AG04449 (cell line): Measurements from ENCODE around the gene C19orf25.

Experiments
- CTCF ChIA-PET: fragments of 350-600 bp; formaldehyde crosslinking; extraction: SDS; loops from one replicate; lab custom pipeline; 2021; ENCODE audit warnings: antibody characterized with exemption; lab: Yijun Ruan, JAX
- POLR2A ChIA-PET: fragments of 400-600, 350-600 bp; formaldehyde crosslinking; extraction: SDS; loops from one replicate; lab custom pipeline; 2020; ENCODE audit warnings: antibody characterized with exemption, inconsistent platforms; lab: Yijun Ruan, JAX
- DNase-seq: peaks from one replicate; pipeline ENCODE4 v3.0.0-alpha.2; 2010; ENCODE audit warnings: low read depth, low spot score
- H3K4me3 ChIP-seq: 2 replicates; pipeline ENCODE4 v1.5.1; 2011; ENCODE audit warnings: low read depth, mild to moderate bottlenecking, control low read depth, low read length
- TF ChIP-seq, protein P1 (sequence below): IDR thresholded peaks from one replicate; pipeline ENCODE4 v1.5.1; 2011; ENCODE audit warnings: mild to moderate bottlenecking, moderate library complexity, low read length, control low read depth, inconsistent platforms; ENCODE audit not compliant: insufficient read depth; ENCODE audit errors: missing control alignments

C19orf25 gene

DNA sequence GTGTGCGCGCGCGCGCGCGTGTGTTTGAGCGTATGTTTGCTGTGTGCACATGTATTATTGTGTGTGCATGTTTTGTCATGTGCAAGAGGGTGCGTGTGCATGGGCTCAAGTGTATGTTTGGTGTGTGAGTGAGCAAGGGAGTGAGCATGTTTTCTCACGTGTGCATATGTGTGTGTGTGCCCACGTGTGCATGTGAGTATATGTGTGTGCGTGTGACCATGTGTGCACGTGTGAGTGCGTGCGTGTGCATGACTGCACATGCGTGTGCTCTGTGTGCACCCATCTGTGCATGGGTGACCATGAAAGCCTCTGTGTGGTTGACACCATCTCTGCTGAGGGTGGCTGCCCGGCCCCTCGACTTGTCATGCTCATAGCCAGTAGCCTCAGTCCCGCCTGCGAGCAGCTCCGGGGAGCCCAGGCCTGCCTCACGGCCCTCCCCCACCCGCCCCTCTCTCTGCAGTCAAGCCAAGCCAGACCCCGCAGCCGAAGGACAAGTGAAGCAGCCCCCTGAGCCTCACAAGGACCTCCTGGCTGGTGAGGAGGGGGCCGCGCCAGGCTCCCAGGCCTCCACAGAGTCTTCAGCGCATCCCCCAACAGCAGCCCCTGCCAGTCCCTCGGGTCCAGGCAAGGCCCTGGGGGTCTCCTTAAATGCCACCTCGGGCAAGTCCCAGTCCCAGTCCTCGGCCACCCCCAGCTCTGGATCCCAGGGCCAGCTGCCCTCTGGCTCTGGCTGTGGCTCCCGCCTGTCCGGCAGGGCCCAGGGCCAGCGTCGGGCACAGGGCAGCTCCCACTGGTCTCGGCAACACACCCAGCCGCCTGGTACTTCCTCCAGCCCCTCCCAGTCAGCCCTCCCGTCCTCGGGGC is 17.9 kb upstream of the C19orf25 start:
- CTCF ChIA-PET = no interaction called here
- TF ChIP-seq, protein P1, sequence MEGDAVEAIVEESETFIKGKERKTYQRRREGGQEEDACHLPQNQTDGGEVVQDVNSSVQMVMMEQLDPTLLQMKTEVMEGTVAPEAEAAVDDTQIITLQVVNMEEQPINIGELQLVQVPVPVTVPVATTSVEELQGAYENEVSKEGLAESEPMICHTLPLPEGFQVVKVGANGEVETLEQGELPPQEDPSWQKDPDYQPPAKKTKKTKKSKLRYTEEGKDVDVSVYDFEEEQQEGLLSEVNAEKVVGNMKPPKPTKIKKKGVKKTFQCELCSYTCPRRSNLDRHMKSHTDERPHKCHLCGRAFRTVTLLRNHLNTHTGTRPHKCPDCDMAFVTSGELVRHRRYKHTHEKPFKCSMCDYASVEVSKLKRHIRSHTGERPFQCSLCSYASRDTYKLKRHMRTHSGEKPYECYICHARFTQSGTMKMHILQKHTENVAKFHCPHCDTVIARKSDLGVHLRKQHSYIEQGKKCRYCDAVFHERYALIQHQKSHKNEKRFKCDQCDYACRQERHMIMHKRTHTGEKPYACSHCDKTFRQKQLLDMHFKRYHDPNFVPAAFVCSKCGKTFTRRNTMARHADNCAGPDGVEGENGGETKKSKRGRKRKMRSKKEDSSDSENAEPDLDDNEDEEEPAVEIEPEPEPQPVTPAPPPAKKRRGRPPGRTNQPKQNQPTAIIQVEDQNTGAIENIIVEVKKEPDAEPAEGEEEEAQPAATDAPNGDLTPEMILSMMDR = no peak
- H3K4me3 ChIP-seq = no peak overlapping the region
- POLR2A ChIA-PET = no interaction called here
- DNase-seq = no peak

DNA sequence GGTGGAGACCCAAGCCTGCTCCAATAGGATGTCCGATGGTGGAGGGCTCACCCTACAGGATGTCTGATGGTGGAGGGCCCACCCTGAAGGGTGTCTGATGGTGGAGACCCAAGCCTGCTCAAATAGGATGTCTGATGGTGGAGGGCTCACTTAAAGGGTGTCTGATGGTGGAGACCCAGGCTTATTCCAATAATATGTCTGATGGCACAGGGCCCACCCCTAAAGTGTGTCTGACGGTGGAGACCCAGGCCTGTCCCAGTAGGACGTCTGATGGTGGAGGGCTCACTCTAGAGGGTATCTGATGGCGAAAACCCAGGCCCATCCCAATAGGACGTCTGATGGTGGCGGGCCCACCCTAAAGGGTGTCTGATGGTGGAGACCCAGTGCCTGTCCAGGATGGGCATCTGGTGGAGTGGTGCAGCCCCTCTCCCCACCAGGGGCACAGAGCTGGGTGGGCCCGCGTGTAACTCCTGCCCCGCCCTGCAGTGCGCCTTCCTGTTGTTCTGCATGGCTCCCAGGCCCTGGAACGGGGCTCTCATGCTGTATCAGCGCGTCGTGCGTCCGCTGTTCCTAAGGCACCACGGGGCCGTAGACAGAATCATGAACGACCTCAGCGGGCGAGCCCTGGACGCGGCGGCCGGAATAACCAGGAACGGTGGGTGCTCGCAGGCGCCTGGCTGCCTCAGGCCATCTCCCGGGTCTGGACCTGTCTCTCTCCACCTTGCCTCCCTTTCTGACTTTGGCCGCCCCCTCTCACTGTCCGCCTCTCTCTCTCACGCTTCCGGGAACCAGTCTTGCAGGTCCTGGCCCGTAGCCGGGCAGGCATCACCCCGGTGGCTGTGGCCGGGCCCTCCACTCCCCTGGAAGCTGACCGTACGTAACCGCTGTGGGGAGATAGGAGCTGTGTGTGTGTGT is 17.0 kb upstream of the C19orf25 start:
- CTCF ChIA-PET = no interaction called here
- DNase-seq = no peak
- POLR2A ChIA-PET = no interaction called here
- TF ChIP-seq, protein P1 = no peak
- no peak overlapping the region for H3K4me3 ChIP-seq

DNA sequence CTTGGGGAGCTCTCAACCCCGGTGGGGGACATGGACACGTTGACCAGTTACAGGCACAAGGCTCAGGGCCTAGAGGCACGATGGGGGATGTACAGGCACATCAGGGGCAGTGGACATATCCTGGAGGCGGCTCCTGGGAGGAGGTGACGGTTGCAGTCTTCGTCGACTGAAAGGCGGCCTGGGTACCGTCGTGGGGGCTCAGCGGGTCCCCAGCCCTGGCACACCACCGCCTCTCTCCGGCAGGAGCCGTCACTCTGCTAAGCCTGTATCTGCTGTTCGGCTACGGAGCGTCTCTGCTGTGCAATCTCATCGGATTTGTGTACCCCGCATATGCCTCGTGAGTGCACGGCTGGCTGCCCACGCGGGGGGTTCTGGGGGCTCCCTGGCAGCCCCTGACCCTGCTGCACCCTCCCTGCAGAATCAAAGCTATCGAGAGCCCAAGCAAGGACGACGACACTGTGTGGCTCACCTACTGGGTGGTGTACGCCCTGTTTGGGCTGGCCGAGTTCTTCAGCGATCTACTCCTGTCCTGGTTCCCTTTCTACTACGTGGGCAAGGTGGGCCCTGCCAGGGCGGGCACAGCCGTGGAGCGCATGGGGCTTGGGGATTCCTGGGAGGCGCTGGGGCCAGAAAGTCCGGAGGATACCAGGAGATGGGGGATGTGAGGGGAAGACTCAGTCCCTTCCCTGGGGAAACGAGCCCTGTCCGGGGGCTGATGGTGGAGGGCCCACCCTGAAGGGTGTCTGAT is 16.2 kb upstream of the C19orf25 start:
- no peak overlapping the region for H3K4me3 ChIP-seq
- ChIA-PET CTCF (no interaction called here), POLR2A (no interaction called here)
- TF ChIP-seq, protein P1 = no peak
- no peak for DNase-seq

DNA sequence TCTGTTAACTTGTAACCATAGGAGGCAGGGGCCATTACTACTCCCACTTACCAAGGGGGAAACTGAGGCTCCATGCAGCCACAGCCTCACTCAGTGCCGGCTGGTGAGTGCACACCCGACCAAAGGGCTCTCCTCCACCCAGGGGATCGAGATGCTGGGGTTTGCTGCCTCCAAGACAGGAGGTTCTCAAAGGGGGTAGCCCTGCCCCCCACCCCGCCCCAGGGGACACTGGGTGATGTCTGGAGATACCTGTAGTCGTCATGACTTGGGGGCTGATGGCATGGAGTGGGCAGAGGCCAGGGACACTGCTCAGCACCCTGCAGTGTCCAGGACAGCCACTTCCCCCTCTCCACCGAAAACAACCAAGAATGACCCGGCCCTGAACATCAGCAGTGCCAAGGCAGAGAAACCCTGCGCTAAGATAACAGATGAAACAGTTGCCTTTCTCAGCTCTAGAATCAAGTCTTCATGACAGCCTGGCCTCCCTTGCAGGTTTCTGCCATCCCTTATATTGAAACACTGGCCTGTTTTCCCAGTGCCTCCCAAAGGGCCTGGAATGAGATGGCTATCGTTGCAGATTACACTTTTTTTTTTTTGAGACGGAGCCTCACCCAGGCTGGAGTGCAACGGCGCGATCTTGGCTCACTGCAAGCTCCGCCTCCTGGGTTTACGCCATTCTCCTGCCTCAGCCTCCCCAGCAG is 15.2 kb upstream of the C19orf25 start:
- TF ChIP-seq, protein P1 = no peak
- H3K4me3 ChIP-seq = no peak overlapping the region
- DNase-seq = no peak
- CTCF ChIA-PET = interaction anchor here (0.5 to 1.1 kb wide), 3 partner anchors 8 to 298 kb away, joined by 3 to 7 read pairs (median 3); no protein-coding TSS in a partner anchor
- POLR2A ChIA-PET = interaction anchor here (0.7 kb wide), 1 partner anchor 380 kb away, joined by 8 read pairs; no protein-coding TSS in a partner anchor

DNA sequence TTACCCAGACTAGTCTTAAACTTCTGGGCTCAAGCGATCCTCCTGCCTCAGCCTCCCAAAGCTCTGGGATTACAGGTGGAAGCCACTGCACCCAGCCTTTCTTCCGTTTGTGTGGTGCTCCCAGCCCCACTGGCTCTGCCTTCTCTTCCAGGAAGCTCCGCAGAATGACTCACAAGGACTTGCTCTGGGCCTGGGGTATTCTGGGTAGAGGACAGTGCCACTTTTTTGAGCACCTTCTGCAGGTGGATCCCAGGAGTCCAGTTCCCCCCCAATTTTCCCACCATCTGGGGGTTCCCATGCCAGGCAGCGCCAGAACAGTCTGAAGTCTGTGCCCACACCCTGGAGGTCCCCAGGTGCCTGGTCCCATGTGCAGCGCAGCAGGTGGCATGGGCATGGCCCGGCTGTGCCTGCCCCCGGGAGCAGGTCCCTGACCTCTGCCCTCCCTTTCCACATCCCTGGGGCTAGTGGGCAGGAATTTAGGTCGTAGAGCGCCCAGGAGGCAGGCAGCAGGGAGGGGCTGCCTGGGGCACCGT is 13.5 kb upstream of the C19orf25 start:
- H3K4me3 ChIP-seq = no peak overlapping the region
- ChIA-PET POLR2A (no interaction called here), CTCF (no interaction called here)
- TF ChIP-seq, protein P1 = no peak
- no peak for DNase-seq
